Duodenal mucosa (tissue), 2 donors: Measurements from ENCODE around the gene HAUS7.

ENCODE experiments used
- H3K27ac ChIP-seq: one replicate; pipeline ENCODE4 v1.7.0; 2013; ENCODE audit warnings: low read depth, low read length
- H3K27me3 ChIP-seq, 2 donors: one replicate each; pipeline ENCODE4 v1.7.0; 2013; ENCODE audit warnings: low read length in 2 of 2, control low read depth in 1 of 2; ENCODE audit not compliant: insufficient read depth in 2 of 2, control insufficient read depth in 1 of 2
- H3K36me3 ChIP-seq, 2 donors: one replicate each; pipeline ENCODE4 v1.7.0; 2013; ENCODE audit warnings: low read length in 2 of 2, control low read depth in 1 of 2; ENCODE audit not compliant: insufficient read depth in 2 of 2, control insufficient read depth in 1 of 2
- H3K4me1 ChIP-seq, 2 donors: one replicate each; pipeline ENCODE4 v1.7.0; 2013; ENCODE audit warnings: low read length in 2 of 2, control low read depth in 1 of 2; ENCODE audit not compliant: insufficient read depth in 2 of 2, control insufficient read depth in 1 of 2
- H3K4me3 ChIP-seq, 2 donors: one replicate each; pipeline ENCODE4 v1.7.0; 2013; ENCODE audit warnings: low read length in 2 of 2, low read depth in 1 of 2
- H3K9ac ChIP-seq, 2 donors: one replicate each; pipeline ENCODE4 v1.7.0; 2013; ENCODE audit warnings: low read length in 2 of 2, low read depth in 1 of 2
- H3K9me3 ChIP-seq, 2 donors: one replicate each; pipeline ENCODE4 v1.7.0; 2013; ENCODE audit warnings: low read length in 2 of 2, control low read depth in 1 of 2; ENCODE audit not compliant: control insufficient read depth in 1 of 2

Gene HAUS7

GRCh38 chrX:153478746-153479145, 8.4 kb upstream of the HAUS7 start:
- Histone ChIP-seq H3K27me3 (no peaks in the 10 kb centered on the region), H3K27ac (no peak overlapping the region), H3K4me3 (no peak overlapping the region), H3K36me3 (no peaks in the 10 kb centered on the region), H3K9me3 (no peaks in the 10 kb centered on the region), H3K9ac (no peak overlapping the region), H3K4me1 (no peaks in the 10 kb centered on the region)

- H3K4me1 ChIP-seq: no peaks in the 10 kb centered on the region
- H3K27ac ChIP-seq: no peak overlapping the region
- no peaks in the 10 kb centered on the region for H3K36me3 ChIP-seq
- H3K9me3 ChIP-seq: no peaks in the 10 kb centered on the region
- H3K4me3 ChIP-seq: no peak overlapping the region
- no peak overlapping the region for H3K9ac ChIP-seq
- H3K27me3 ChIP-seq: no peaks in the 10 kb centered on the region
These were observed 7.5 kb upstream of the HAUS7 start for GRCh38 chrX:153477901-153478300.

GRCh38 chrX:153477364-153477857, 7.0 kb upstream of the HAUS7 start:
- Histone ChIP-seq H3K9ac (no peak overlapping the region), H3K4me1 (no peaks in the 10 kb centered on the region), H3K4me3 (no peak overlapping the region), H3K36me3 (no peaks in the 10 kb centered on the region), H3K9me3 (no peaks in the 10 kb centered on the region), H3K27ac (no peak overlapping the region), H3K27me3 (no peaks in the 10 kb centered on the region)

GRCh38 chrX:153476666-153477363, 6.4 kb upstream of the HAUS7 start:
- Histone ChIP-seq H3K9ac (no peak overlapping the region), H3K9me3 (no peaks in the 10 kb centered on the region), H3K36me3 (no peaks in the 10 kb centered on the region), H3K27me3 (no peaks in the 10 kb centered on the region), H3K4me3 (no peak overlapping the region), H3K27ac (no peak overlapping the region), H3K4me1 (no peaks in the 10 kb centered on the region)

- no peaks in the 10 kb centered on the region for H3K27me3 ChIP-seq
- no peak overlapping the region for H3K9ac ChIP-seq
- no peak overlapping the region for H3K4me3 ChIP-seq
- no peaks in the 10 kb centered on the region for H3K36me3 ChIP-seq
- H3K27ac ChIP-seq: no peak overlapping the region
- no peaks in the 10 kb centered on the region for H3K9me3 ChIP-seq
- no peaks in the 10 kb centered on the region for H3K4me1 ChIP-seq
These were observed 5.4 kb upstream of the HAUS7 start for GRCh38 chrX:153475751-153476281.

- H3K27ac ChIP-seq: no peak overlapping the region
- H3K4me1 ChIP-seq: no peaks in the 10 kb centered on the region
- H3K36me3 ChIP-seq: no peaks in the 10 kb centered on the region
- H3K27me3 ChIP-seq: no peaks in the 10 kb centered on the region
- no peaks in the 10 kb centered on the region for H3K9me3 ChIP-seq
- no peak overlapping the region for H3K9ac ChIP-seq
- H3K4me3 ChIP-seq: no peak overlapping the region
These were observed 4.9 kb upstream of the HAUS7 start for GRCh38 chrX:153475271-153475670.

GRCh38 chrX:153474718-153475117, 4.3 kb upstream of the HAUS7 start:
- H3K4me3 ChIP-seq: no peak overlapping the region

GRCh38 chrX:153474266-153474665, 3.9 kb upstream of the HAUS7 start:
- Histone ChIP-seq H3K4me1 (peaks cover 0 to 6% of the 10 kb centered on the region in 2 donors), H3K9me3 (no peaks in the 10 kb centered on the region), H3K9ac (no peak overlapping the region), H3K27me3 (no peaks in the 10 kb centered on the region), H3K4me3 (no peak overlapping the region), H3K27ac (no peak overlapping the region), H3K36me3 (no peaks in the 10 kb centered on the region)

More at GRCh38 chrX:153474718-153475117, 4.3 kb upstream of the HAUS7 start:
- no peak overlapping the region for H3K9ac ChIP-seq
- no peaks in the 10 kb centered on the region for H3K9me3 ChIP-seq
- no peak overlapping the region for H3K27ac ChIP-seq
- H3K36me3 ChIP-seq: no peaks in the 10 kb centered on the region
- H3K27me3 ChIP-seq: no peaks in the 10 kb centered on the region
- peaks cover 0 to 1% of the 10 kb centered on the region in 2 donors for H3K4me1 ChIP-seq

GRCh38 chrX:153473126-153473525, 2.8 kb upstream of the HAUS7 start:
- H3K27ac ChIP-seq: no peak overlapping the region
- H3K4me1 ChIP-seq: peaks cover 0 to 7% of the 10 kb centered on the region in 2 donors

GRCh38 chrX:153471663-153472280, 1.4 kb upstream of the HAUS7 start:
- Histone ChIP-seq H3K27me3 (no peaks in the 10 kb centered on the region), H3K9ac (no peak overlapping the region), H3K4me3 (no peak overlapping the region), H3K9me3 (no peaks in the 10 kb centered on the region), H3K4me1 (peaks cover 0 to 7% of the 10 kb centered on the region in 2 donors), H3K27ac (no peak overlapping the region), H3K36me3 (peaks cover 0 to 6% of the 10 kb centered on the region in 2 donors)

More at GRCh38 chrX:153473126-153473525, 2.8 kb upstream of the HAUS7 start:
- no peaks in the 10 kb centered on the region for H3K27me3 ChIP-seq
- H3K4me3 ChIP-seq: no peak overlapping the region
- H3K36me3 ChIP-seq: peaks cover 0 to 6% of the 10 kb centered on the region in 2 donors
- H3K9me3 ChIP-seq: no peaks in the 10 kb centered on the region
- no peak overlapping the region for H3K9ac ChIP-seq
